Dendritic cell treated with granulocyte-macrophage colony-stimulating factor and Interleukin-4, amounts not matched to agents 40 ng/mL and 50 ng/mL, for 4 days (primary cell): ENCODE data around the gene MROH2A.

ENCODE experiments used
- H3K27ac Mint-ChIP-seq: one replicate; pipeline ENCODE4 v1.8.0; 2022; ENCODE audit warnings: mild to moderate bottlenecking, mixed read lengths
- H3K27me3 Mint-ChIP-seq: one replicate; pipeline ENCODE4 v1.8.0; 2022; ENCODE audit warnings: mild to moderate bottlenecking, mixed read lengths
- H3K36me3 Mint-ChIP-seq: one replicate; pipeline ENCODE4 v1.8.0; 2022; ENCODE audit warnings: low read depth, mixed read lengths
- H3K4me1 Mint-ChIP-seq: one replicate; pipeline ENCODE4 v1.8.0; 2022; ENCODE audit warnings: low read depth, mixed read lengths
- H3K4me3 Mint-ChIP-seq: one replicate; pipeline ENCODE4 v1.8.0; 2022; ENCODE audit warnings: mild to moderate bottlenecking, moderate library complexity, mixed read lengths
- H3K9me3 Mint-ChIP-seq: one replicate; pipeline ENCODE4 v1.8.0; 2022; ENCODE audit warnings: mixed read lengths
- intact Hi-C: fragments of 100-400 bp; cut with micrococcal nuclease; formaldehyde crosslinking; loops from one replicate; pipeline ENCODE4 v1.15.0; 2022

Gene MROH2A

GRCh38 chr2:233756429-233757081 lies 21.6 kb upstream of the MROH2A start:
- Mint-ChIP-seq H3K27me3 (peaks cover 2% of the 10 kb centered on the region), H3K27ac (no peak overlapping the region), H3K4me3 (no peak overlapping the region), H3K4me1 (no peaks in the 10 kb centered on the region), H3K36me3 (no peaks in the 10 kb centered on the region), H3K9me3 (peaks cover 6% of the 10 kb centered on the region)
- intact Hi-C loops = no loop called here

GRCh38 chr2:233758141-233758540 lies 20.0 kb upstream of the MROH2A start:
- no peak overlapping the region for H3K27ac Mint-ChIP-seq
- H3K27me3 Mint-ChIP-seq = peaks cover 2% of the 10 kb centered on the region
- H3K4me1 Mint-ChIP-seq = no peaks in the 10 kb centered on the region
- H3K4me3 Mint-ChIP-seq = no peak overlapping the region
- no peaks in the 10 kb centered on the region for H3K9me3 Mint-ChIP-seq
- intact Hi-C loops = no loop called here
- no peaks in the 10 kb centered on the region for H3K36me3 Mint-ChIP-seq

- no peaks in the 10 kb centered on the region for H3K36me3 Mint-ChIP-seq
- H3K27me3 Mint-ChIP-seq = peaks cover 4% of the 10 kb centered on the region
- intact Hi-C loops = no loop called here
These were observed 19.3 kb upstream of the MROH2A start for GRCh38 chr2:233758849-233759248.

GRCh38 chr2:233760043-233760442 lies 18.1 kb upstream of the MROH2A start, which contains the start of gene UGT1A1:
Gene UGT1A1, plus strand, starts transcription at chr2:233760270. Its CDS starts 18 bp downstream, at chr2:233760288.
- no peaks in the 10 kb centered on the region for H3K36me3 Mint-ChIP-seq
- intact Hi-C loops = no loop called here
- peaks cover 7% of the 10 kb centered on the region for H3K27me3 Mint-ChIP-seq
- no peak within 1 kb of the TSS for H3K27ac Mint-ChIP-seq
- no peaks in the 10 kb centered on the region for H3K4me1 Mint-ChIP-seq
- no peak within 1 kb of the TSS for H3K4me3 Mint-ChIP-seq
- H3K9me3 Mint-ChIP-seq = no peaks in the 10 kb centered on the region

More at GRCh38 chr2:233758849-233759248, 19.3 kb upstream of the MROH2A start:
- H3K4me1 Mint-ChIP-seq = no peaks in the 10 kb centered on the region
- H3K4me3 Mint-ChIP-seq = no peak overlapping the region
- no peaks in the 10 kb centered on the region for H3K9me3 Mint-ChIP-seq
- no peak overlapping the region for H3K27ac Mint-ChIP-seq

GRCh38 chr2:233761040-233761769 lies 16.9 kb upstream of the MROH2A start:
- intact Hi-C loops = no loop called here
- Mint-ChIP-seq H3K27ac (no peak overlapping the region), H3K4me1 (no peaks in the 10 kb centered on the region), H3K27me3 (peaks cover 7% of the 10 kb centered on the region), H3K36me3 (no peaks in the 10 kb centered on the region), H3K9me3 (peaks cover 3% of the 10 kb centered on the region), H3K4me3 (no peak overlapping the region)

GRCh38 chr2:233764264-233764663 lies 13.9 kb upstream of the MROH2A start:
- Mint-ChIP-seq H3K4me1 (no peaks in the 10 kb centered on the region), H3K36me3 (no peaks in the 10 kb centered on the region), H3K27ac (no peak overlapping the region), H3K9me3 (peaks cover 8% of the 10 kb centered on the region), H3K4me3 (no peak overlapping the region), H3K27me3 (peaks cover 7% of the 10 kb centered on the region)
- intact Hi-C loops = no loop called here

GRCh38 chr2:233764761-233765160 lies 13.4 kb upstream of the MROH2A start:
- H3K27ac Mint-ChIP-seq = no peak overlapping the region
- H3K27me3 Mint-ChIP-seq = peaks cover 7% of the 10 kb centered on the region
- intact Hi-C loops = no loop called here
- no peaks in the 10 kb centered on the region for H3K4me1 Mint-ChIP-seq
- H3K36me3 Mint-ChIP-seq = no peaks in the 10 kb centered on the region
- H3K4me3 Mint-ChIP-seq = no peak overlapping the region
- H3K9me3 Mint-ChIP-seq = peaks cover 8% of the 10 kb centered on the region

- Mint-ChIP-seq H3K9me3 (peaks cover 8% of the 10 kb centered on the region), H3K27ac (no peak overlapping the region), H3K27me3 (peaks cover 7% of the 10 kb centered on the region), H3K36me3 (no peaks in the 10 kb centered on the region), H3K4me1 (no peaks in the 10 kb centered on the region), H3K4me3 (no peak overlapping the region)
- intact Hi-C loops = no loop called here
These were observed 11.7 kb upstream of the MROH2A start for GRCh38 chr2:233766416-233766815.

GRCh38 chr2:233768076-233768475 lies 10.1 kb upstream of the MROH2A start:
- Mint-ChIP-seq H3K27me3 (peaks cover 7% of the 10 kb centered on the region), H3K36me3 (no peaks in the 10 kb centered on the region), H3K4me3 (no peak overlapping the region), H3K4me1 (no peaks in the 10 kb centered on the region), H3K27ac (no peak overlapping the region), H3K9me3 (peaks cover 8% of the 10 kb centered on the region)
- intact Hi-C loops = no loop called here

- H3K27me3 Mint-ChIP-seq = peaks cover 5% of the 10 kb centered on the region
- no peaks in the 10 kb centered on the region for H3K36me3 Mint-ChIP-seq
- H3K4me3 Mint-ChIP-seq = no peak overlapping the region
- H3K27ac Mint-ChIP-seq = no peak overlapping the region
- H3K4me1 Mint-ChIP-seq = no peaks in the 10 kb centered on the region
- peaks cover 8% of the 10 kb centered on the region for H3K9me3 Mint-ChIP-seq
- intact Hi-C loops = no loop called here
These were observed 8.9 kb upstream of the MROH2A start for GRCh38 chr2:233769260-233769659.

- Mint-ChIP-seq H3K4me3 (no peak overlapping the region), H3K9me3 (peaks cover 22% of the 10 kb centered on the region), H3K27me3 (peaks cover 2% of the 10 kb centered on the region), H3K36me3 (no peaks in the 10 kb centered on the region), H3K27ac (no peak overlapping the region), H3K4me1 (no peaks in the 10 kb centered on the region)
- intact Hi-C loops = no loop called here
These were observed 6.0 kb upstream of the MROH2A start for GRCh38 chr2:233772153-233772552.

GRCh38 chr2:233772583-233772982 lies 5.5 kb upstream of the MROH2A start:
- no peak overlapping the region for H3K27ac Mint-ChIP-seq
- peaks cover 22% of the 10 kb centered on the region for H3K9me3 Mint-ChIP-seq
- H3K27me3 Mint-ChIP-seq = peaks cover 1% of the 10 kb centered on the region
- intact Hi-C loops = no loop called here
- no peak overlapping the region for H3K4me3 Mint-ChIP-seq
- H3K4me1 Mint-ChIP-seq = no peaks in the 10 kb centered on the region
- no peaks in the 10 kb centered on the region for H3K36me3 Mint-ChIP-seq

GRCh38 chr2:233773854-233774253 lies 4.3 kb upstream of the MROH2A start:
- no peaks in the 10 kb centered on the region for H3K27me3 Mint-ChIP-seq
- H3K9me3 Mint-ChIP-seq = peaks cover 22% of the 10 kb centered on the region
- no peaks in the 10 kb centered on the region for H3K4me1 Mint-ChIP-seq
- H3K27ac Mint-ChIP-seq = no peak overlapping the region
- H3K36me3 Mint-ChIP-seq = no peaks in the 10 kb centered on the region
- no peak overlapping the region for H3K4me3 Mint-ChIP-seq
- intact Hi-C loops = no loop called here

- Mint-ChIP-seq H3K36me3 (no peaks in the 10 kb centered on the region), H3K4me3 (no peak overlapping the region), H3K9me3 (peaks cover 22% of the 10 kb centered on the region), H3K27me3 (no peaks in the 10 kb centered on the region), H3K4me1 (no peaks in the 10 kb centered on the region), H3K27ac (no peak overlapping the region)
- intact Hi-C loops = no loop called here
These were observed 2.7 kb upstream of the MROH2A start for GRCh38 chr2:233775414-233775813.
